K562 (cell line): ENCODE measurements around the gene C5AR2. TPM values are rescaled to one million over a fixed set of nuclear protein-coding genes. Genes with fewer than 3 reads are reported as not detected.

Source experiments
- ADNP ChIP-seq: fragments of 200-800 bp; sonication (Bioruptor generic); IDR thresholded peaks from 2 replicates; pipeline ENCODE4 v1.6.1; 2016; ENCODE audit warnings: missing genetic modification characterization, missing compliant biosample characterization
- BCOR ChIP-seq: fragments of 450-650 bp; IDR thresholded peaks from 2 replicates; pipeline ENCODE4 v1.6.1; 2016
- DPF2 ChIP-seq: fragments of 450-650 bp; IDR thresholded peaks from 2 replicates; pipeline ENCODE4 v1.6.1; 2016
- ETV1 ChIP-seq: fragments of 450-650 bp; conservative IDR thresholded peaks from 2 replicates; pipeline ENCODE4 v1.6.1; 2016; ENCODE audit warnings: missing genetic modification characterization, control low read depth, low read depth, missing compliant biosample characterization
- GABPA ChIP-seq: fragments of 200-800 bp; sonication (Bioruptor generic); conservative IDR thresholded peaks from 2 replicates; pipeline ENCODE4 v1.6.1; 2016; ENCODE audit warnings: low read depth, missing genetic modification characterization, missing compliant biosample characterization
- IRF2 ChIP-seq: sonication (generic); formaldehyde crosslinking; IDR thresholded peaks from 2 replicates; pipeline ENCODE4 v1.8.1; 2022; ENCODE audit warnings: mild to moderate bottlenecking, missing genetic modification reagents
- JUN ChIP-seq, 2 experiments: sonication (generic) in 1 of 2; formaldehyde crosslinking in 1 of 2; IDR thresholded peaks; 2 replicates each; pipeline versions ENCODE4 v1.6.1 to v1.8.0; 2012 to 2022; ENCODE audit warnings: borderline replicate concordance in 2 of 2, mild to moderate bottlenecking in 2 of 2, improper control_type of control experiment in 1 of 2, low read depth in 1 of 2, low read length in 1 of 2, missing genetic modification reagents in 1 of 2
- MAFG ChIP-seq: fragments of 450-650 bp; conservative IDR thresholded peaks from 2 replicates; pipeline ENCODE4 v1.6.1; 2016; ENCODE audit warnings: missing genetic modification characterization, missing compliant biosample characterization
- MAFK ChIP-seq: IDR thresholded peaks from 2 replicates; pipeline ENCODE4 v1.6.1; 2011; ENCODE audit warnings: low read length, improper control_type of control experiment
- PKNOX1 ChIP-seq: fragments of 450-650 bp; IDR thresholded peaks from 2 replicates; pipeline ENCODE4 v1.6.1; 2016
- PRMT5 ChIP-seq: sonication (generic); formaldehyde crosslinking; IDR thresholded peaks from 2 replicates; pipeline ENCODE4 v1.5.0; 2020; ENCODE audit warnings: missing genetic modification reagents
- RAD21 ChIP-seq, 2 experiments: fragments of 250-450 bp in 1 of 2; fragments of 450-650 bp in 1 of 2; sonication (Bioruptor Pico) in 1 of 2; formaldehyde crosslinking in 1 of 2; IDR thresholded peaks in 1 of 2; conservative IDR thresholded peaks in 1 of 2; 2 replicates each; pipeline versions ENCODE4 v1.4.0 to v1.8.0; 2020 to 2022; ENCODE audit warnings: mild to moderate bottlenecking in 2 of 2, moderate library complexity in 1 of 2
- SIRT6 ChIP-seq: IDR thresholded peaks from one replicate; pipeline ENCODE4 v1.6.1; 2012; ENCODE audit warnings: low read depth, mild to moderate bottlenecking, control low read depth, inconsistent platforms, low read length, moderate library complexity
- TARDBP ChIP-seq: fragments of 450-650 bp; IDR thresholded peaks from 2 replicates; pipeline ENCODE4 v1.6.1; 2016
- TFAP4 ChIP-seq: sonication (generic); formaldehyde crosslinking; IDR thresholded peaks from 2 replicates; pipeline ENCODE4 v1.8.0; 2022; ENCODE audit warnings: missing genetic modification reagents, mild to moderate bottlenecking, moderate library complexity, borderline replicate concordance
- TOE1 ChIP-seq, 2 experiments: fragments of 450-650 bp in 1 of 2; sonication (generic) in 1 of 2; formaldehyde crosslinking in 1 of 2; IDR thresholded peaks; 2 replicates each; pipeline versions ENCODE4 v1.7.1 to v1.8.0; 2016 to 2022; ENCODE audit warnings: borderline replicate concordance in 2 of 2, mild to moderate bottlenecking in 2 of 2, antibody characterized with exemption in 1 of 2, inconsistent platforms in 1 of 2, low read depth in 1 of 2, missing genetic modification reagents in 1 of 2, moderate library complexity in 1 of 2
- TRIM28 ChIP-seq: fragments of 450-650 bp; IDR thresholded peaks from 2 replicates; pipeline ENCODE4 v1.6.1; 2017
- XRCC3 ChIP-seq: fragments of 450-650 bp; IDR thresholded peaks from 2 replicates; pipeline ENCODE4 v1.6.1; 2017; ENCODE audit warnings: mild to moderate bottlenecking, moderate library complexity
- ZBTB11 ChIP-seq, 3 experiments: fragments of 200-800 bp in 1 of 3; fragments of 250-450 bp in 1 of 3; fragments of 450-650 bp in 1 of 3; sonication (Bioruptor Pico) in 1 of 3; sonication (Bioruptor generic) in 1 of 3; formaldehyde crosslinking in 1 of 3; IDR thresholded peaks; 2 replicates each; pipeline versions ENCODE4 v1.6.1 to v1.8.0; 2016 to 2022; ENCODE audit warnings: mild to moderate bottlenecking in 2 of 3, missing genetic modification characterization in 2 of 3, missing compliant biosample characterization in 1 of 3, moderate library complexity in 1 of 3
- ZFPM2 ChIP-seq: fragments of 250-450 bp; sonication (Bioruptor Pico); IDR thresholded peaks from 2 replicates; pipeline ENCODE4 v1.5.1; 2022; ENCODE audit warnings: mild to moderate bottlenecking
- ZKSCAN1 ChIP-seq: fragments of 150-350 bp; IDR thresholded peaks from 2 replicates; pipeline ENCODE4 v1.6.1; 2016; ENCODE audit warnings: low read depth, low read length
- ZNF174 ChIP-seq: fragments of 250-450 bp; sonication (Bioruptor Pico); IDR thresholded peaks from 2 replicates; pipeline ENCODE4 v1.4.0; 2020; ENCODE audit warnings: mild to moderate bottlenecking
- ZNF766 ChIP-seq: fragments of 200-800 bp; sonication (Bioruptor generic); conservative IDR thresholded peaks from 2 replicates; pipeline ENCODE4 v1.6.1; 2016; ENCODE audit warnings: missing genetic modification characterization, missing compliant biosample characterization
- polyA plus RNA-seq, 8 experiments: library from polyadenylated mRNA; depleted of rRNA in 4 of 8; stranded (reverse) in 5 of 8; unstranded in 3 of 8; fragments of >200 nt; fragmentation: Nextera tagmentation in 2 of 8; fragmentation: Illumina TruSeq in 1 of 8; extraction: Ambion mirVana in 2 of 8; extraction: Trizol in 1 of 8; gene quantifications; 2 replicates each; pipeline versions ENCODE4 v1.2.1 to v1.2.3, GENCODE V29; 2011 to 2014; ENCODE audit warnings: inconsistent platforms in 1 of 8, missing spikeins in 1 of 8
- total RNA-seq, 7 experiments: library from RNA; depleted of rRNA in 6 of 7; stranded (reverse); fragments of >200 nt in 6 of 7; fragmentation: Illumina TruSeq in 2 of 7; extraction: Trizol in 2 of 7; gene quantifications; 2 replicates each; pipeline versions ENCODE4 v1.2.1 to v1.2.3, GENCODE V29; 2011 to 2021; ENCODE audit warnings: low replicate concordance in 1 of 7

C5AR2 gene
- total and polyA plus RNA-seq, 9 of the 15 experiments (the other 6 are each of a cell fraction or from before 2014, with no cell fraction given) = 0.01 to 1.1 (median 0.13) TPM

GRCh38 chr19:47315125-47315821 lies 16.7 kb upstream of the C5AR2 start (continued):
- no peak for TF ChIP-seq ZBTB11 (CRISPR knock-in tag; IDR thresholded peaks at IDR 0.05)
- TF ChIP-seq IRF2 (CRISPR knock-in tag) = no peak
- peak; percentile 99 for TF ChIP-seq TFAP4 (CRISPR knock-in tag)
- TF ChIP-seq MAFK = peak; percentile 75; the same call in 1 of the 2 replicates
- peak; percentile 54 for TF ChIP-seq GABPA (tag)
- peak; percentile 82 for TF ChIP-seq TOE1 (IDR thresholded peaks at IDR 0.05; ENCODE audit: borderline replicate concordance)
- no peak for TF ChIP-seq TOE1 (CRISPR knock-in tag; IDR thresholded peaks at IDR 0.05; ENCODE audit: borderline replicate concordance, low read depth)
- TF ChIP-seq ZFPM2 (CRISPR knock-in tag) = no peak
- TF ChIP-seq DPF2 = peak; percentile 93
- TF ChIP-seq JUN (IDR thresholded peaks at IDR 0.05; ENCODE audit: borderline replicate concordance, low read depth, low read length) = peak; percentile 98
- TF ChIP-seq JUN (CRISPR knock-in tag; IDR thresholded peaks at IDR 0.05; ENCODE audit: borderline replicate concordance) = peak; percentile 92
- 0 out of 2 replicates have a peak, but pooled peaks have one; percentile 67 for TF ChIP-seq ZNF766
- no peak for TF ChIP-seq ZNF174 (CRISPR knock-in tag)
- peak; percentile 60; the same call in 1 of the 2 replicates for TF ChIP-seq ETV1 (tag)
- peak; percentile 84 for TF ChIP-seq TRIM28
- TF ChIP-seq PRMT5 (CRISPR knock-in tag) = no peak
- peak; percentile 9 to 18; a peak in 2 of 4 replicates for TF ChIP-seq RAD21 (CRISPR knock-in tag; conservative IDR thresholded peaks at IDR 0.05 in 1 of 2, IDR thresholded peaks at IDR 0.05 in 1 of 2)
- no peak for TF ChIP-seq SIRT6
- peak; percentile 94 for TF ChIP-seq BCOR
- peak; percentile 47; the same call in 1 of the 2 replicates for TF ChIP-seq TARDBP
- TF ChIP-seq MAFG (tag) = peak; percentile 87
- TF ChIP-seq ZKSCAN1 = peak; percentile 42; the same call in 1 of the 2 replicates
- no peak for TF ChIP-seq XRCC3
- TF ChIP-seq ADNP (tag) = peak; percentile 91
- peak; percentile 95 for TF ChIP-seq PKNOX1
